ENCODE data around the gene ZNF467.

- TF ChIP-seq CTCF (IDR thresholded peaks at IDR 0.05) (no peak), EZH2 (IDR thresholded peaks at IDR 0.05) (no peak)
Observed at GRCh38 chr7:149719912-149720335, 53.5 kb downstream of the ZNF467 start.
